ENCODE data around the gene ATE1.
A peak's percentile ranks its signal among the peaks of the same experiment; 100 is the strongest.
"Not testable (repeated sequence)": the region's sequence is repeated elsewhere in the genome, so short reads cannot be mapped to it uniquely, and the experiment has no call there.

The ATE1 gene

DNA sequence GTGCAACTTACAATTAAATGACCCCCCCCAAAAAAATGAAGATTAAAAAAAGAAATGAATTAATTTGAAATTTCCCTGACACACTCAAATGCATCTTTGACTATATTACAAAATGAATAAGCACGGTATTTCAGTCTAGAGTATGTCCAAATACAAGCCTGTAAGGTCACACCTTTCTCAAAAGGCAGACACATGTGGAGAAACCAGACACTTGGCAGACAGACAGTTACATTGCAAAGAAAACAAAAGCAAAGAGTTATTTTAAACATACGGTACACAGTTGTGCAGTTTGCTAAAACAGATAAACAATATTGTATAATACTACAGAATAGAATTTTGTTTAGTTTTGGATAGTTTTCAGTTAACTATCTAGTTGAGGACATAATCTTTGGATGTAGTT is 153.0 kb downstream of the ATE1 start:
- DNase-seq: no peak

GRCh38 chr10:121774404-121774803 is 153.4 kb downstream of the ATE1 start:
- DNase-seq: no peak

DNA sequence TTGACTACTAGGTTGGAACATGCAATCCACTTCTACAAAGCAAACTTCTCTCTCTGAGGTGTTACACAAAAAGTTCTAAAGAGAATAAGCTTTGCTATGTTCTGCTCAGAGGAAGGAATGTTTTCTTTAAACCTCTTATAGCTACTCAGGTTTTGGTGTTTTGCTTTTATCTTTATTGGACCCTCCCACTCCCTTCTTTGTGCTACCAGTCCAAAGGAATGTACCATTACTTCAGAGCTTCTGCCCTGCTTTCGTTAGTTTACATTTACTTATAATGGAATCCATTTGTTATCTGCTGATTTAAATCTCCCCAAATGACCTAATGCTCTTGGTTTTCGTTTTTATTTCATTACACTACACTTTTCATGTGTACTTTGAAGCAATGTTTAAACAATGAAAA is 154.9 kb downstream of the ATE1 start:
- DNase-seq: no peak

- DNase-seq: no peak
Observed at GRCh38 chr10:121772406-121772805, 155.4 kb downstream of the ATE1 start.

- DNase-seq: no peak
Observed at GRCh38 chr10:121771966-121772365, 155.9 kb downstream of the ATE1 start.

- no peak for DNase-seq
Observed at GRCh38 chr10:121766426-121766825, 161.4 kb downstream of the ATE1 start.

DNA sequence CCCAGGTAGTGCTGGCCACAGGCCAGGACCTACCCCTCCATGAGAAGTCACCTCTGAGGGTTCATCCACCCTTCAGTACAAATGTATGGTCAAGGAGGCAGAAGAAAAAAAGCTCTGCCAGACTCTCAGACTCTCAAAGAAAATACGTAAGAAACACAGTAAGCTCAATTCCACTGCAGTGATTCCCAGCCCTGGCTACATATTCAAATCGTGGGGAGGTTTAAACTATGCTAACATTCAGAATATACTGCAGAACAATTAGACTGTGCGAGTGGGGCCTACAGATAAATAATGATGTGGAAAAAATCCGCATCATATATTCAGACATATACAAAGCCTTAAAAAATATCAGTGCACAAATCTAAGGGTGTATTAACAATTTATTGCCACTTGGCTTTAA is 162.6 kb downstream of the ATE1 start:
- no peak for DNase-seq

DNA sequence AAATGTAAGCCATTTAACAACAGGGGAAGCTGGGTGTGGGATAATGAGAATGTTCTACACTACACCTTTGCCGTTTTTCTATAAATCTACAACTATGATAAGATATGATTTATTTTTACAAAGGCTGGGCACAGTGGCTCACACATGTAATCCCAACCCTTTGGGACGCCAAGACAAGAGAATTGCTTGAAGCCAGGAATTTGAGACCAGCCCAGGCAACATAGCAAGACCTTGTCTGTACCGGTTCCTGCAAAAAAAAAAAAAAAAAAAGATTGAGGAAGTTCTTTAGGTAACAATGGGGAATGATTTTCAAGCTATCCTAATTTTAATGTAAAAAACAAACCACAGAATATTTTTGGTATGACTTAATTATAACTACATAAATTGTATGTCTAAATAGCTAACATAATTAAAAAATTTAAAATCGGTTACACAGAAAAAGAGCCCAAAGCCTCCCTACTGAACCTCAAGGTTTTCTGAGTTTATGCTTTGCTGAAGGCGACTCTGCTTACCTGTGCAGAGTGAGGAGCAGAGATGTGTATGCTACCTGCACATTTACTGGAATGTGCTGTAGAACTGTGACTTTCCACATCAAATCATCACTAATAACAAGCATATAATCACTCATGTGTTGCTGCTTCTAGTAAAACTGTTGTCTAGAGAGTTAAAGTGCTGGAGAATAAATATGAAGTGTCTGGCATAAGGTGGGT is 163.4 kb downstream of the ATE1 start:
- no peak for DNase-seq

- not testable (repeated sequence) for DNase-seq
Observed at GRCh38 chr10:121757241-121757640, 170.6 kb downstream of the ATE1 start.

DNA sequence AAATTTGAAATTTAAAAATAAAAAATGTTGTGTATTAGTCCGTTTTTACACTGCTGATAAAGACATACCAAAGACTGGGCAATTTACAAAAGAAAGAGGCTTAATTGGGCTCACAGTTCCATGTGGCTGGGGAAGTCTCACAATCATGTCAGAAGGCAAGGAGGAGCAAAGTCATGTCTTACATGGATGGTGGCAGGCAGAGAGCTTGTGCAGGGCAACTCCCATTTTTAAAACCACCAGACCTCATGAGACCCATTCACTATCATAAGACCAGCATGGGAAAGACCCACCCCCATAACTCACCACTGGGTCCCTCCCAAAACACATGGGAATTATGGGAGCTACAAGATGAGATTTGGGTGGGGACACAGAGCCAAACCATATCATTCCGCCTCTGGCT is 172.3 kb downstream of the ATE1 start:
- DNase-seq: not testable (repeated sequence)

DNA sequence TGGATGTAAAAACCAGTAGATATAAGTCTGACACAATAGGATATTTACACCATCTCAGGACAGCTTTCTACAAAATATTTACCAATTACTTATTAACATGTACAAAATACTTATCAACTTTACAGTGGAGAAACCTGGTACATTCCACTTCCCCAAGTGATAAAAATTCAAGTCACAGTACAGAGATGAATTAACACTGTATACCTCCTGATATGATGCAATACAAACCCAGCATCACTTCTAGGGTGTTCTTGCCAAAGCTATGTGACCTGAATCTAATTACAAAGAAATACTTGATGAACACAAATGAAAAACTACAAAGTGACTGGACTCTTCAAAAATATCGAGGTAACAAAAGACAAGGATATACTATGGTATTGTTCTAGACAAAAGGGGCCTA is 173.2 kb downstream of the ATE1 start:
- no peak for DNase-seq

DNA sequence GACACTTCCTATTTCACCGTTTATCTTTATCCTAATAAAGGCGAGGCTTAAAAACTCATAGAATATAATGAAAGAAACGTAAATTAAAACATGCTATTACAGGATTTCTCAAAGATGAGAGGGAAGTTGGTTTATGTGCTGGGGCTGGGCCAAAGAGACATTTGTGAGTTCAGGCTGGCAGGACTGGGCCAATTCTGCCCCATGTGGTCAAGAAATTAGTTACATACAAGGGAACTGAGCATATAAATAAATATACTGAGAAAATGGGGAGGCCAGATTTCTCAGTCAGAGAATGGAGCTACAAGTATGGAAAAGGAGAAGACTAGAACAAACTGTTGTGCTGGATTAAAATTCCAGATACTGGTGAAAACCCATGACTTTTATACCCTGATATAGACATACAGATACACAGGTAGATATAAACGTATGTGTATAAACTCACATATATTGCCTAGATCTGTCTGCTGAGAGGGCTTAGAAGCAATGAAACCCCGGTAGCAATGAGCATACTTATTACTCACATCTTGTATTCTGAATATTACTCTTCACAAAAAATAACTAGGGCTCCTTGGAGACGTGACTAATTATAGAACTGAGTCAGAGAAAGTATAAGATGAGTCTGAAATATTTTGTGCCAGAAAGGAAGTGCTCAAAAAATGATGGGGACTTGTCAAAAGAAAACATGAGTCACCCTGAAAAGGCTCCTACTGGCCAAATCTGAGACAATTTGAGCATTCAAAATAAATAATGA is 173.9 kb downstream of the ATE1 start:
- peak in 1 of 2 donors; percentile 94 for DNase-seq

- DNase-seq: no peak
Observed at GRCh38 chr10:121751191-121751760, 176.6 kb downstream of the ATE1 start.

DNA sequence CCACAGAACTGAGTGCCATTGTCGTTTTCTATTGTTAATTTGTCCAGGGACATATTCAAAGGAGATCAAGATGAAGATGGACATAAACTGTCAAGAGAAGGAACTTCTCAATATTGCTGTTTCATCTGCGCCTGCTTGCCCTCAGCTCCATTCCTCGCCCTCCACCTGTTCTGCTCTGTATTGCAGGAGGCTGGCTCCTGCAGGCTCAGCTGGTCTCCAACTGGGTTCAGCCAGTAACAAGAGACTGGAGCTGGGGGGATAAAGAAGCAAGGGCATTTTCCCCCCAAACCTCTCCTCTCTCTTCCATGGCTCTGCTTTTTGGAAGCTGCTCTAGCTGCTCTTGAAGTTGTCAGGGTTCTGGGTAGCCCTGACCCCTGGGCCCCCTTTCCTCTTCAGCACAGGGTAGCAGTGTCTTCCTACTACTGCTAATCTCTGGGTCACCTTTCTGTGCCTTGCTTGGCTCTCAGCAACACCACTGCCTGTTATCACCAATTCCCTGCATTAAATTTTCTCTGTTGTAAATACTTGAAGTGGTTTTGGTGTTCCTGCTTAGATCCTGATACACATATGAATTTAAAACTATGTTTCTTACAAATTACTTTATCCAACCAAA is 180.6 kb downstream of the ATE1 start:
- no peak for DNase-seq

GRCh38 chr10:121741248-121741792 is 186.5 kb downstream of the ATE1 start:
- no peak for DNase-seq

DNA sequence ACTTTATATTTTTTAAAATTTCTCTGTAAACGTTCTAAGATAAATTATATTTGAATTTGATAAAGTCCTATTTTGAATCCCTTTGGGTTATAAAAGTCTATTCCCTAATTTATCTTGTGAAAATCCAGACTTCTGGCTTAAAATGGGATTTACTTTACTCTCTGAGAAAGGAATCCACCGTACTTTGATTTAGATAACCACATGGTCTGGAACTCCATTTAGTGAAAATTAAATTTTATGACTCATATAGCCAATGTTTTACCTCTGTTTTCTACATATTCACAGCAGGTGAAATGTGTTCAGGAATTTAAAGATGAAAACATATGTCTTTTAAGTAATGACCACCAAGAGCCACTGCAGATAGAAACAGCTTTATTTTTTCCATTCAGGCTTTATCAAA is 187.8 kb downstream of the ATE1 start:
- DNase-seq: no peak

- DNase-seq: no peak
Observed at GRCh38 chr10:121739114-121739513, 188.7 kb downstream of the ATE1 start.

- no peak for DNase-seq
Observed at GRCh38 chr10:121736315-121737130, 191.3 kb downstream of the ATE1 start.

DNA sequence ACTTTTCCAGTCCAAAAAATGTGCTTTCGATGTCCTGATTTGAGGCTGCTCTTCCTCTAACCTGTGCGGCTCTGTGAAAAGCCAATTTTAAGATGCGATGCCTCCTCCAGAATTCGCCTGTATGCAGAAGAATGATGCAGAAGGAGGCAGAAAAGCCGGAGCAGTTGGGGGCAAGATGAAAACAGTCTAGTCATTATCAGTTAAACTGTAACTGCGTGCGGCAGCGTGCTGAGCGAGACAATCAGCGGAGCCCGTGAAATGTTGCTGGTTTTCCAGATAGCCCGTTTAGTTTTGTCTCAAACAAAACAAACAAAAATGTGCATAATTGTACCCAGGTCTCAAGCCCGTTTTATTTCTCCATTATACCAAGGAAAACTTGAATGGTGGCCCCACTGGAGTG is 192.6 kb downstream of the ATE1 start:
- DNase-seq: no peak

DNA sequence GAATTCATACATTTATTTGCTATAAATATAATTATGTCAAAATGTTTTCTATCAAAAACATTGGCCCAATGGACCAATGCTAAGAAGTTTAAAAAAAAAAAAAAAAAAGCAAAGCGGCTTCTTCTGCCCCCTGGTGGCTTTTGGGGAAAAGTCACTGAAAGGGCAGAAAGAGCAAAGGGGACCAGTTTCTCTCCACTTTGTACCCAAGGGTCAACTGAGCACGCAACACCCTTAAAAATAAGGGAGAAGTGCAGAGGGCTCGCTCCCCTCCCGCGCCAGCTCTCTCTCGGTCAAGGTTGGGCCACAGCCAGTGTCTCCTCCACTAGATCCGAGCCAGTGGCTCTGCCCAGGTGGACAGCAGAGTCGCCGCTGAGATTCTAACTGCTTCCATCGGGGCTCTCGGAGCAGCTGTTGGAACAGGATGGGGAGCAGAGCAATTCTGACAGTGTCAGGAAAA is 193.2 kb downstream of the ATE1 start:
- no peak for DNase-seq

- no peak for DNase-seq
Observed at GRCh38 chr10:121732656-121733445, 195.0 kb downstream of the ATE1 start.

DNA sequence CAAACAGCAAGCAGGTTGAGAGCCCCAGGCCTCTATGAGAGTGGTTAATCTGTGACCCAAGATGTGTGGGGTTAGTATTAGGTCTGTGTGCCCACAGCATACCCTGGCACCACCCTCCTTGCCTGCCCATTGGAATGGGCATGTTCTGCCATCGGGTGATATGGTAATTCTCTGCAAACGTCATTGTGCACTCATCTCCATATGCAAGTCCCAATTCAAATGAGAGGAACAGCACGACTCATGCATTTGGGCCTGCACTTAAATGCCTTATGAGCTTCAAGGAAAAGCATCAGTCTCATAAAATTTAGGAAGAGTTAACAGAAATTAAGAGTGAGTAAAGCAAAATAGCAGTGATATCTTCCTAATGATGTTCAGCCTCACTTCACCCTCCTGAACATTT is 195.7 kb downstream of the ATE1 start:
- no peak for DNase-seq
